HS-5 (cell line): ENCODE data around the gene OR7D2.
"Not testable (repeated sequence)": the region's sequence is repeated elsewhere in the genome, so short reads cannot be mapped to it uniquely, and the experiment has no call there.

ENCODE experiments used
- DNase-seq: peaks from one replicate; pipeline ENCODE4 v3.0.0-alpha.2; 2012; ENCODE audit warnings: low read depth

OR7D2 gene

GRCh38 chr19:9178901-9179300, at the start of gene OR7D2:
OR7D2 (plus strand) TSS chr19:9178979; CDS start chr19:9185782, 6,803 bp downstream.
- DNase-seq: no peak

DNA sequence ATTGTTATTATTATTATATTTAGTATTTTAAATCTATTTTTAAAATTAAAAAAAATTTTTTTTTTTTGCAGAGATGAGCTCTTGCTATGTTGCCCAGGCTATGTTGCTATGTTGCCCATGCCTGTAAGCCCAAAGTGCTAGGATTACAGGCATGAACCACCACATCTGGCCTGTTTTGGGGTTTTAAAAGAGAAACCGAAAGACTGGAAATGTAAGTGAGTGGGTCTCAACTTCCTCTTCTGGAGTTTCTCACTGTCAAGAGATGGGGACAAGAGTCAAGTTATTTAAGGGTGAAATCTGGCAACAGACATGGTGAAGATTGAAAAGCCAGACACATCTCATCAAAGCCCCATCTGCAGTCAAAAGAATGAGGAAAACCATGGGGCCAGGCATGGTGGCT, 47.8 kb upstream of the OR7D2 start:
- no peak for DNase-seq

DNA sequence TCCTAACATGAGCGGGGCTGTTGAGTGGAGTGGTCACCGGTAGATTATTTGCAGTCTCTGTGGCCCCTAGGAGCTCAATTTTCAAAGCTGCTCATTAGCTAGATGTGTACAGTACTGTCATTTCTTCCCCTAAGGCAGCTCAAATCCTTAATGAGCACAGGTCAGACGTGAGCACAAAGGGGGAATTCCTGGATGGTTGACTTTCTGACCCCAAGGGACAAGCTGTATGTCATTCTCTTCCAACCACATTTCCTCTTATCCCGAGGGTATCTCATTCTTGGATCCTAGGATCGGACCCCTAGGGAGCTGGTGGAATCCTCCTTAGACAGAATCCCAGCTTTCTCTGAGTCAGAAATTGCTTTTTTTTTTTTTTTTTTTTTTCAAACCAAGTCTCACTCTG, 46.4 kb upstream of the OR7D2 start:
- DNase-seq: no peak

- no peak for DNase-seq
Observed at GRCh38 chr19:9139609-9140158, 39.1 kb upstream of the OR7D2 start.

GRCh38 chr19:9140159-9140874, 38.5 kb upstream of the OR7D2 start, which contains the start of gene ZNF317:
ZNF317 (plus strand) TSS chr19:9140397; CDS start chr19:9156017, 15,620 bp downstream.
- peak; percentile 63 for DNase-seq

DNA sequence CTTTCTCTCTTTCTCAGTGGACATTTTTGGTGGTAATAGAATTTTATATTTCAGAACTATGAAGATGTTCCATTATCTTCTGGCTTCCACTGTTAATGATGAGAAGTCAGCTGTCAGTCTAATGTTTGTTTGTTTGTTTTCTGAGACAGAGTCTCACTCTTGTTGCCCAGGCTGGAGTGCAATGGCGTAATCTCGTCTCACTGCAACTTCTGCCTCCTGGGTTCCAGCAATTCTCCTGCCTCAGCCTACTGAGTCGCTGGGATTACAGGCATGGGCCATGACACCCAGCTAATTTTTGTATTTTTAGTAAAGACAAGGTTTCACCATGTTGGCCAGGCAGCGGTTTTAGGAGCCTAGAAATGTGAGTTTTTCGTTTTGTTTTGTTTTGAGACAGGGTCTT, 33.9 kb upstream of the OR7D2 start:
- no peak for DNase-seq

DNA sequence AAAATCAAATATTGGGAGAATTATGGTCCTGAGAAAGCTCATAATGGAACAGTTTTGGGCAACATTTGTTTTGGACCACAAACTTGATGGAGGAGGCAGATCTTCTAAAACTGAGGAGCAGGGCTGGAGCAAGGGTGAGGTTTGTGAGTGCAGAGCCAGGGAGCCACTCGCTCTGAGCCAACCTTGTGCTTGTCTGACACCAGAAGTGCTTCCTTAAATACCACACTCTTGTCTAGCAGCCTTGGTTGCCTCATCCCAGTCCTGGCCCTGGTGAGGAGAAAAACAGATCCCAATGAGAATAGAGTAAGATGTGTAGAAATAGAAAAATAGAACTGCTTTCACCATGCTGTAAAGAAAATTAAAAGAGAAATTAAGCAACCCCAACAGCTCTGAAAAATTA, 31.9 kb upstream of the OR7D2 start:
- DNase-seq: no peak

DNA sequence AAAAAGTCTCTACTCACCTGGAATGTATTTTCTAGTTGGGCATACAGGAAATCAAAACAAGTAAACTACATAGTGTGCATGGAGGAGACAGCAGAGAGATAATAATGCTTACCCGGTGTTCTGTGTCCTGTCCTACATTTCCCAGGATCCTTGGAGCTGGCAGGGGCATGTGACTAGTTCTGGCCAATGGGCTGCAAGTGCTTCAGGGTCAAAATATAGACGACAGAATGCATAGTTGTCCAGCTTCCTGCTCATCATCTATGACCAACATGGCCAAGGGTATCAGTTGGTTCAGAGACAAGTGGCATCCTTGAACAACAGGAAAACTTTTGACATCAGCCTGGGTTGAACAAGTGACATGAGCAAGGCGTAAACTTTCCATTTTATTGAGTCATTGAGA, 30.1 kb upstream of the OR7D2 start:
- DNase-seq: no peak

DNA sequence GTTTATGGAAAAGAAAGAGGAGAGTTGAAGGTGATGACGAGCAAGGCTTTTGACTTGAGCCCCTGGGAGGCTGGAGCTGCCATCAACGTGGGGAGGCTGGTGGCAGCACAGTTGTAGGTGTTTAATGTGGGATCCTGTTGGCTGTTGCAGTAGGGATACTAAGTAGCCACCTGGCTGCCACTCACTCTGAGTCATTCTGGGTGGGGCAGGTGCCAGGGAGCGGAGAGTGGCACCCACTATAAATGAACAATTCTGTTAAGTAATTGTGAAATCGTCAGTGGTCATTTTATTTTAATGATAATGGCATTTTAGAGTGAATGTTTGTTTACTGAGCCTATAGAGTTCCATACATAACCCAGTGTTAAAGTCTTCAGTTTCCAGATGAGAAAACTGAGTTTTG, 28.8 kb upstream of the OR7D2 start:
- DNase-seq: no peak

- DNase-seq: no peak
Observed at GRCh38 chr19:9150650-9151049, 28.1 kb upstream of the OR7D2 start.

GRCh38 chr19:9151367-9151766, 27.4 kb upstream of the OR7D2 start:
- DNase-seq: no peak

DNA sequence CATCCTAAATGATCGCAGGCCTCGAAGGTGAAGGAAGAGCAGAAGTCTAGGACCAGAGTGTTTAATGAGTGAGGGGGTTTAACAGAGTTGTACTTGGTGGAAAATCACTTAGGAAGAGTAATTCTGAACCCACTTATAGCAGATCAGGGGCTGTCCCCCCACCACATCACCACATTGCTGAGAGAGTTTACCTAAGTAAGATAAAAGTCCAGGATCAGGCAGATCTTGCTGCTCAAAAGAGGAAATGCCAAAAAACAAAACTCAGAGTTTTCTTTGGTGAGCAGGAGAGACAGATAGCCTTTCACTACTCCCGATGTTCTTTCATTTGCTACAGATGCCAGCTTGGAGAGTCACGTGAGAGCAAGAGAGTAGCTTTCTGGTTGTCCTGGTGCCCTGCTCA, 23.2 kb upstream of the OR7D2 start:
- no peak for DNase-seq

DNA sequence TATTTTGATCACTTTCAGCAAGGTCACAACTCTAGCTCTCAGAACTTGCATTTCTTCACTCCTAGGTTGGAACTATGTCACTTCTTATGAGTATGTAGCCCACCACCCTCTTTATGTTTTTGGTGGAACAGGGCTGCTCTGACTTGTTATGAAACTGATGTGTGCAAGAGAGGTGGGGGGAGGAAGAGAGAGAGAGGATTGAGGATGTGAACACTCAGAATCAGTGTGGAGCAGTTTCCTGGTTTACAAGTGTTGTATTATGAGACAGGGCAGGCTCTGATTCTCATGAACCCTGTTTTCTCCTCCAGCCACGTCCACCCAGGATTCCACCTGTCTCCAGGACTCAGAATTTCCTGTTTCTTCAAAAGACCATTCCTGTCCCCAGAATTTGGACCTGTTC, 22.5 kb upstream of the OR7D2 start:
- DNase-seq: no peak

DNA sequence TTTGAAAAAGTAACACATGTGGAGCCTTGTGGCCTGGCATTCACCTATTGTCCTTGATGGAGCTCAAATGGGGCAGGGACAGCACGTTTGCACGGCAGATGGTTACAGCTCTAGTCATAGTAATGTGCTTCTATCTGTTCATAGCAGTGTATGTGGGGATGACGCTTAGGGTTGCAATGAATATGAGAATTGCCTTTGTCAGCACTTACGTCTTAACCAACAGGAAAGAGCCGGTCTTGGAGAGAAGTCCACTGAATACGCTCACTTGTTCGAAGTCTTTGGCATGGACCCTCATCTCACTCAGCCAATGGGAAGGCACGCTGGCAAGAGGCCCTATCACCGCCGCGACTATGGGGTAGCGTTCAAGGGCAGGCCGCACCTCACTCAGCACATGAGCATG, 18.9 kb upstream of the OR7D2 start:
- DNase-seq: no peak

DNA sequence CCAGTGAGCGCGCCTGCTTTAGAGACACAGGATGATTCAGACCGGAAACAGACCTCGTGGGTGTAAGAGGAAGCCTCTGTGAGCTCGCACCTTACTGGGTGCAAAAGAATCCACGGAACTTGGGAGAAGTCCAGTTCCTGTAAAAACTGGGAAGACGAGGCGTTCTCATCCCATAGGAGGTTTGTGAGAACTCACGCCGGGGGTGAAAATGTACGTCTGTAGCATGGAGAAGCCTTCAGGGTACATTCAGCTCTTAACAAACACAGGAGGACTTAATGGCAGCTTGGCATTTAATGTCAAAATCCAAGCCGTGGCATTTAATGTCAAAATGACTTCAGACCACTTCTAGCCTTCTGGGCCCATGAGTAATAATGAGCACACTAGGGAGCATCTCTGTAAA, 17.4 kb upstream of the OR7D2 start:
- DNase-seq: no peak

- DNase-seq: no peak
Observed at GRCh38 chr19:9165261-9165660, 13.5 kb upstream of the OR7D2 start.

DNA sequence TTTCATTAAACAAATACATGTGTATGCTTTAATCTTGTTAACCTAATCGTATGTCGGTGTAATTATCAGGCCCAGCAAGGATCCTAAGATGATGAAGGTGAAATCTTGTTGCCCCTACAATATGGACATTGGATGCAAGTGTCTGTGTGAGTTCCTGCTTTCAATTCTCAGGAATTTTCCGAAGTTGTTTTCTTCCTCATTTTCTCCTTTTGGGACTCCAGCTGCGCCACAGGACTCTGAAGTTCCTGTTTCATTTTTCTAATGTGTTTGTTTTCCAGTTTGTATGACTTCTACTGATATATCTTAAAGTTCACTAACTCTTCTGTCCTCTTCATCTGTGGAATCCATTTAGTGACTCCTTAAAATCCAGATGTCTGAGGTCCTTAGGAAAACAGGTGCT, 11.9 kb upstream of the OR7D2 start:
- no peak for DNase-seq

DNA sequence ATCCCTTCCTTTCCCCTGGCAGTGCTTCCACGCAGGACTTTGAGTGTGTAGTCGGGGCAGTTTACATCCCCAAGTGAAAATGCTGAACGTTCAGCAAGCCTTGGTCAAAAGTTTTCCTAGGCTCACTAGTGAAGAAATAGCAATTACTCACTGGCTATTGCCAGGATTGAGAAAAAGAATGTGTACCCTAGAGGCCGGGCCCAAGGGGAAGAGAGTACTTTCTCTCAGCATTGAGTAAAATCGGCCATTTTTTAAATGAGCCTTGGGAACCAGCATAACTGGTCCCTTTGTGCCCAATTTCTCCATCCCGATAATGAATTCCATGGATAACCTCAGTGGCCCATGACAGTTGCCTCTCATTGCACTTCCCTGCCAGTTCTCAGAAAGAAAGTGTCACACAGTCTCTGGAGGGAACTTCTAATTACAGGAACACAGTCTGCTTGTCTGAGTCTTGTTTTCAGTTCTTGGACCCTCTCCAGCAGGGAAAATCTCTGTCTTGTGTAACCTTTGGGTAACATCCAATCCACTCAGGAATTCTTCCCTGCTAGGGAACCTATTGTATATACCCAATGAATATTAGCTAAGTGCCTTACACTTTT, 7.3 kb upstream of the OR7D2 start:
- DNase-seq: no peak

GRCh38 chr19:9175326-9175725, 3.5 kb upstream of the OR7D2 start:
- DNase-seq: no peak

GRCh38 chr19:9183000-9183399, 4.2 kb downstream of the OR7D2 start:
- DNase-seq: no peak

DNA sequence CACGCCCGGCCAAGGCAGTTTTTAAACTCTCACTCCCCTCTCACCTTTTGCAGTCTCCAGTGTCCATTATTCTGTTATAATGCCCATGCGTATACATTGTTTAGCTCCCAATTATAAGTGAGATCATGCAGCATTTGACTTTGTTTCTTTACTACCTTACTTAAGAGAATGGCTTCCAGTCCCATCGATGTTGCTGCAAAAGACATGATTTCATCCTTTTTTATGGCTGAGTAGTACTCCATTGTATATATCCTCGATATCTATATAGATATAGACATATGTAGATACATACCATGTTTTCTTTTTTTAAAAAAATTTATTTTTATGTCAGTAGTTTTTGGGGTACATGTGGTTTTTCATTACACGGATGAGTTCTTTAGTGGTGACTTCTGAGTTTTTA, 8.4 kb downstream of the OR7D2 start:
- DNase-seq: no peak

- DNase-seq: no peak
Observed at GRCh38 chr19:9189535-9189934, 10.8 kb downstream of the OR7D2 start.

DNA sequence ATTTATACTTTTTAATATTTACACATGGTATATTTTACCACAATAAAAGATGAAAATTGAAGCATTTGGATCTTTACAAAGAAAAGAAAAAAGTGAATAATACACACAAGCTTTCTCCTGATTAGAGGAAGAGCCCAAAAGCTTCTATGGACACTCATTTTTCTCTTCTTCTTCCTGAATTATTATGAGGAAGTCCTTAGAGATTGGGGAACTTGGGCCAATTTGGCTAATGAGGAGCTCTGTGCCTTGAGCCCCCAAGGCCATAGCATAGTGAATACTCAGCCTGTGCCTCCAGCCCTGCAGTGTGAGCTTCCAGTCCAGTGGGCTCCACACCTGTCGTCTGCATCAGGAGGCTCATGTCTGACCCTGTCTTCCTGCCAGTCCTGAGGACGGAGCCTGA, 19.3 kb downstream of the OR7D2 start:
- DNase-seq: not testable (repeated sequence)
